HepG2 (cell line): Measurements from ENCODE around the gene MYO1B. TPM values are rescaled to one million over a fixed set of nuclear protein-coding genes. Genes with fewer than 3 reads are reported as not detected.

ENCODE experiments used
- ATAC-seq: fragments of 200-7000 bp; cut with Tn5 transposase; 3 replicates; pipeline ENCODE4 v1.9.1; 2020; ENCODE audit warnings: mild to moderate bottlenecking, moderate library complexity
- BruUV-seq: library from RNA; stranded (reverse); fragments of 400-500 nt; replicated peaks from 2 replicates; lab custom pipeline; 2021; lab: Mats Ljungman, UMichigan
- CTCF ChIA-PET: fragments of 300-600 bp; formaldehyde crosslinking; extraction: SDS; loops from one replicate; lab custom pipeline; 2021; ENCODE audit warnings: low total read pairs, inconsistent platforms, low intra/inter-chr PET ratio; lab: Yijun Ruan, JAX
- POLR2A ChIA-PET: fragments of 350-600 bp; sonication (Branson Sonifier 250); formaldehyde crosslinking; loops from one replicate; lab custom pipeline; 2020; ENCODE audit warnings: antibody characterized with exemption, inconsistent platforms; lab: Yijun Ruan, JAX
- DNase-seq: peaks from one replicate; pipeline ENCODE4 v3.0.0-alpha.2; 2015; ENCODE audit warnings: low spot score
- FAIRE-seq: peaks from 3 replicates; lab custom pipeline; 2011; peaks lifted over from hg19 to GRCh38; lab: Jason Lieb, UNC
- H2AFZ ChIP-seq: one replicate; pipeline ENCODE4 v1.6.1; 2011; ENCODE audit warnings: low read length, inconsistent platforms
- H3K27ac ChIP-seq: fragments of 300-600 bp; 3 replicates; pipeline ENCODE4 v1.8.0; 2011; ENCODE audit warnings: mixed run types, mild to moderate bottlenecking, mixed read lengths, low read length, inconsistent platforms; ENCODE audit not compliant: insufficient read depth; ENCODE audit errors: extremely low read length
- H3K27me3 ChIP-seq, 2 experiments: fragments of 200-600 bp in 1 of 2; 2 replicates in 1 of 2; 3 replicates in 1 of 2; pipeline versions ENCODE4 v1.6.0 to v1.8.0; 2011; ENCODE audit warnings: low read length in 2 of 2, mild to moderate bottlenecking in 2 of 2, moderate library complexity in 2 of 2, inconsistent platforms in 1 of 2; ENCODE audit not compliant: insufficient read depth in 2 of 2, control insufficient read depth in 1 of 2
- H3K36me3 ChIP-seq, 2 experiments: fragments of 200-600 bp in 1 of 2; replicated peaks in 1 of 2; 2 replicates in 1 of 2; 3 replicates in 1 of 2; pipeline versions ENCODE4 v1.5.1 to v1.8.0; 2011; ENCODE audit warnings: low read length in 2 of 2, inconsistent platforms in 1 of 2; ENCODE audit not compliant: insufficient read depth in 2 of 2, control insufficient read depth in 1 of 2
- H3K4me1 ChIP-seq: 2 replicates; pipeline ENCODE4 v1.5.1; 2012; ENCODE audit warnings: low read length, inconsistent platforms; ENCODE audit not compliant: insufficient read depth
- H3K4me2 ChIP-seq: 2 replicates; pipeline ENCODE4 v1.6.0; 2011; ENCODE audit warnings: low read depth, low read length, inconsistent platforms
- H3K4me3 ChIP-seq, 3 experiments: fragments of 200-600 bp in 1 of 3; sonication (generic), shearing (Covaris generic) in 1 of 3; replicated peaks in 1 of 3; 2 replicates each; pipeline ENCODE4 v1.5.1; 2011 to 2016; ENCODE audit warnings: low read length in 3 of 3, inconsistent platforms in 2 of 3, low read depth in 2 of 3, mild to moderate bottlenecking in 2 of 3, control low read depth in 1 of 3, mixed read lengths in 1 of 3; ENCODE audit not compliant: insufficient read depth in 1 of 3
- H3K79me2 ChIP-seq: one replicate; pipeline ENCODE4 v1.6.1; 2011; ENCODE audit warnings: low read length, inconsistent platforms; ENCODE audit not compliant: insufficient read depth
- H3K9ac ChIP-seq: 2 replicates; pipeline ENCODE4 v1.6.0; 2011; ENCODE audit warnings: mild to moderate bottlenecking, low read depth, low read length, inconsistent platforms; ENCODE audit not compliant: insufficient read depth
- H3K9me3 ChIP-seq: 2 replicates; pipeline ENCODE4 v1.5.1; 2012; ENCODE audit warnings: mild to moderate bottlenecking, low read length
- H4K20me1 ChIP-seq: 2 replicates; pipeline ENCODE4 v1.6.0; 2011; ENCODE audit warnings: inconsistent platforms, mild to moderate bottlenecking, low read length, moderate library complexity; ENCODE audit not compliant: insufficient read depth
- BATF2 ChIP-seq: sonication (generic); formaldehyde crosslinking; IDR thresholded peaks from 2 replicates; pipeline ENCODE4 v1.8.0; 2022; ENCODE audit warnings: mild to moderate bottlenecking, missing genetic modification reagents, moderate library complexity
- CBX2 ChIP-seq, 2 experiments: fragments of 200-600 bp in 1 of 2; sonication (generic); formaldehyde crosslinking in 1 of 2; IDR thresholded peaks; 2 replicates each; pipeline versions ENCODE4 v1.7.0 to v1.8.1; 2018 to 2022; ENCODE audit warnings: low read depth in 2 of 2, low read length in 1 of 2, mild to moderate bottlenecking in 1 of 2, missing genetic modification reagents in 1 of 2
- FOSL1 ChIP-seq: sonication (generic); formaldehyde crosslinking; IDR thresholded peaks from 2 replicates; pipeline ENCODE4 v1.9.0; 2021; ENCODE audit warnings: missing genetic modification reagents, borderline replicate concordance
- GATAD1 ChIP-seq: IDR thresholded peaks from 2 replicates; pipeline ENCODE4 v1.6.1; 2016; ENCODE audit warnings: missing genetic modification reagents, missing compliant biosample characterization
- GFI1 ChIP-seq: sonication (generic); formaldehyde crosslinking; IDR thresholded peaks from 2 replicates; pipeline ENCODE4 v1.5.0; 2020; ENCODE audit warnings: missing genetic modification reagents, mild to moderate bottlenecking, borderline replicate concordance
- GMEB1 ChIP-seq: sonication (generic); formaldehyde crosslinking; IDR thresholded peaks from 2 replicates; pipeline ENCODE4 v1.5.1; 2020; ENCODE audit warnings: missing genetic modification reagents, mild to moderate bottlenecking, borderline replicate concordance
- ISX ChIP-seq: sonication (generic); formaldehyde crosslinking; conservative IDR thresholded peaks from 2 replicates; pipeline ENCODE4 v1.5.0; 2020; ENCODE audit warnings: missing genetic modification reagents
- JDP2 ChIP-seq: sonication (generic); formaldehyde crosslinking; IDR thresholded peaks from 2 replicates; pipeline ENCODE4 v1.8.1; 2022; ENCODE audit warnings: missing genetic modification reagents, borderline replicate concordance
- KDM2A ChIP-seq: sonication (generic); formaldehyde crosslinking; IDR thresholded peaks from 2 replicates; pipeline ENCODE4 v1.4.0; 2020; ENCODE audit warnings: low read depth, missing genetic modification reagents, borderline replicate concordance
- MAX ChIP-seq: IDR thresholded peaks from 2 replicates; pipeline ENCODE4 v1.6.1; 2012; ENCODE audit warnings: inconsistent platforms
- PRMT3 ChIP-seq: sonication (generic); formaldehyde crosslinking; IDR thresholded peaks from 2 replicates; pipeline ENCODE4 v1.8.1; 2022; ENCODE audit warnings: low read depth, mild to moderate bottlenecking, moderate library complexity, missing genetic modification reagents, borderline replicate concordance
- SALL2 ChIP-seq: sonication (generic); formaldehyde crosslinking; IDR thresholded peaks from 2 replicates; pipeline ENCODE4 v1.8.1; 2023; ENCODE audit warnings: mild to moderate bottlenecking, missing genetic modification reagents, inconsistent platforms
- ZNF24 ChIP-seq: fragments of 450-650 bp; IDR thresholded peaks from 2 replicates; pipeline ENCODE4 v1.6.1; 2017; ENCODE audit warnings: antibody characterized with exemption, mild to moderate bottlenecking
- ZNF513 ChIP-seq: sonication (generic); formaldehyde crosslinking; conservative IDR thresholded peaks from 2 replicates; pipeline ENCODE4 v1.5.0; 2020; ENCODE audit warnings: missing genetic modification reagents
- ZNF782 ChIP-seq: sonication (generic); formaldehyde crosslinking; IDR thresholded peaks from 2 replicates; pipeline ENCODE4 v1.4.0; 2020; ENCODE audit warnings: missing genetic modification reagents, mild to moderate bottlenecking, borderline replicate concordance
- ZNF788 ChIP-seq: sonication (generic); formaldehyde crosslinking; IDR thresholded peaks from 2 replicates; pipeline ENCODE4 v1.5.0; 2020; ENCODE audit warnings: mild to moderate bottlenecking, missing genetic modification reagents, borderline replicate concordance
- WGBS: methylation state at CpG from one replicate; pipeline ENCODE4 v1.1.6; 2017; ENCODE audit warnings: low lambda C conversion rate; 5-methylcytosine and 5-hydroxymethylcytosine counted together
- in situ Hi-C: cut with HindIII; loops from 2 replicates; pipeline ENCODE4 v1.10.0; 2017; ENCODE audit warnings: low pct_unique_long_range_greater_than_20kb; ENCODE audit not compliant: extremely low pct_ligation_motif_present
- intact Hi-C: fragments of 100-400 bp; cut with micrococcal nuclease; formaldehyde crosslinking; loops from one replicate; pipeline ENCODE4 v1.10.0; 2022; ENCODE audit not compliant: unreplicated experiment
- polyA plus RNA-seq, 8 experiments: library from polyadenylated mRNA; depleted of rRNA in 3 of 8; stranded (reverse) in 7 of 8; unstranded in 1 of 8; fragments of >200 nt; fragmentation: Illumina TruSeq in 4 of 8; extraction: Trizol in 4 of 8; gene quantifications; 2 replicates each; pipeline versions ENCODE4 v1.2.1 to v1.2.3, GENCODE V29; 2011 to 2016; ENCODE audit warnings: low read depth in 4 of 8, missing spikeins in 1 of 8, mixed read lengths in 1 of 8; ENCODE audit not compliant: insufficient read depth in 1 of 8
- total RNA-seq, 5 experiments: library from RNA; depleted of rRNA; stranded (reverse); fragments of >200 nt; fragmentation: Illumina TruSeq; extraction: Trizol; gene quantifications; 2 replicates each; pipeline ENCODE4 v1.2.3, GENCODE V29; 2016; ENCODE audit warnings: low read depth in 1 of 5

The MYO1B gene
- total and polyA plus RNA-seq, 2 of the 13 experiments (the other 11 are each of a cell fraction or from before 2014, with no cell fraction given) = 36.9 to 89.8 TPM

GRCh38 chr2:191295088-191295487 is 49.9 kb downstream of the MYO1B start:
- 90% methylated on average over 3 of the region's 3 CpGs for WGBS
- no TSS peak for BruUV-seq

More at GRCh38 chr2:191295088-191295487, 49.9 kb downstream of the MYO1B start:
- Histone ChIP-seq H3K27ac (no peak overlapping the region), H3K4me3 (no peak overlapping the region), H3K36me3 (peaks cover 3 to 20% of the 10 kb centered on the region in 2 experiments; a peak in 4 of 5 replicates), H3K9ac (no peak overlapping the region), H2AFZ (no peak overlapping the region), H4K20me1 (no peaks in the 10 kb centered on the region), H3K9me3 (no peaks in the 10 kb centered on the region), H3K4me1 (peaks cover 25% of the 10 kb centered on the region), H3K79me2 (peaks cover 34% of the 10 kb centered on the region), H3K4me2 (no peak overlapping the region), H3K27me3 (no peaks in the 10 kb centered on the region)
- in situ Hi-C loops = no loop called here
- CTCF ChIA-PET = no interaction called here
- ATAC-seq (no peak), FAIRE-seq (no peak), DNase-seq (no peak)
- intact Hi-C loops = no loop called here
- TF ChIP-seq PRMT3 (no peak), GFI1 (CRISPR knock-in tag) (no peak), MAX (no peak), ZNF788 (CRISPR knock-in tag) (no peak), ZNF24 (no peak), BATF2 (no peak), KDM2A (CRISPR knock-in tag) (no peak), CBX2 (IDR thresholded peaks at IDR 0.05; ENCODE audit: low read depth, low read length) (no peak), CBX2 (CRISPR knock-in tag; IDR thresholded peaks at IDR 0.05; ENCODE audit: low read depth) (no peak), ZNF782 (CRISPR knock-in tag) (no peak), JDP2 (CRISPR knock-in tag) (no peak), ZNF513 (CRISPR knock-in tag) (no peak), ISX (no peak), GATAD1 (CRISPR knock-in tag) (no peak), SALL2 (CRISPR knock-in tag) (no peak), GMEB1 (CRISPR knock-in tag) (no peak), FOSL1 (CRISPR knock-in tag) (no peak)
- POLR2A ChIA-PET = no interaction called here
